Naive thymus-derived CD4-positive, alpha-beta T cell (primary cell): ENCODE results near the gene RAPH1. TPM values are rescaled to one million over a fixed set of nuclear protein-coding genes. Genes with fewer than 3 reads are reported as not detected.

ENCODE experiments used
- ATAC-seq: fragments of 150-1000 bp; cut with Tn5 transposase; 2 replicates; pipeline ENCODE4 v1.10.0; 2021; ENCODE audit warnings: mild to moderate bottlenecking, moderate library complexity
- CTCF ChIA-PET: fragments of 350-600 bp; sonication (Branson Sonifier 250); formaldehyde crosslinking; loops from one replicate; lab custom pipeline; 2021; ENCODE audit warnings: antibody characterized with exemption; lab: Charles Lee
- POLR2A ChIA-PET: fragments of 350-600 bp; sonication (Branson Sonifier 250); formaldehyde crosslinking; loops from one replicate; lab custom pipeline; 2021; ENCODE audit warnings: antibody characterized with exemption, inconsistent platforms; lab: Charles Lee
- DNase-seq, 9 donors: peaks; one replicate each; pipeline versions ENCODE4 v3.0.0 to v3.0.0-alpha.2; 2020 to 2022; ENCODE audit warnings: mixed read lengths in 1 of 9
- H3K27ac ChIP-seq: one replicate; pipeline ENCODE4 v1.7.0; 2013; ENCODE audit warnings: mild to moderate bottlenecking, low read depth, low read length, moderate library complexity
- H3K27me3 ChIP-seq, 2 donors: one replicate each; pipeline ENCODE4 v1.7.0; 2013; ENCODE audit warnings: low read length in 2 of 2, mild to moderate bottlenecking in 2 of 2, moderate library complexity in 2 of 2; ENCODE audit not compliant: control insufficient read depth in 2 of 2, insufficient read depth in 2 of 2
- H3K36me3 ChIP-seq, 3 experiments: 1 replicate in 2 of 3; 2 replicates in 1 of 3; pipeline ENCODE4 v1.7.0; 2013; ENCODE audit warnings: low read length in 3 of 3, mild to moderate bottlenecking in 3 of 3, moderate library complexity in 1 of 3; ENCODE audit not compliant: insufficient read depth in 3 of 3, control insufficient read depth in 2 of 3
- H3K4me1 ChIP-seq, 2 donors: one replicate each; pipeline ENCODE4 v1.7.0; 2013; ENCODE audit warnings: low read length in 2 of 2, mild to moderate bottlenecking in 2 of 2, moderate library complexity in 1 of 2; ENCODE audit not compliant: control insufficient read depth in 2 of 2, insufficient read depth in 2 of 2
- H3K4me3 ChIP-seq: 2 replicates; pipeline ENCODE4 v1.7.0; 2013; ENCODE audit warnings: mild to moderate bottlenecking, low read length
- H3K9me3 ChIP-seq, 3 experiments: 1 replicate in 2 of 3; 2 replicates in 1 of 3; pipeline ENCODE4 v1.7.0; 2013; ENCODE audit warnings: low read length in 3 of 3; ENCODE audit not compliant: control insufficient read depth in 2 of 3
- H3K27ac Mint-ChIP-seq, 9 donors: one replicate each; pipeline ENCODE4 v1.8.0; 2020 to 2022; ENCODE audit warnings: mixed read lengths in 9 of 9, mild to moderate bottlenecking in 8 of 9, moderate library complexity in 5 of 9, inconsistent platforms in 2 of 9
- H3K27me3 Mint-ChIP-seq, 5 donors: one replicate each; pipeline ENCODE4 v1.8.0; 2021 to 2022; ENCODE audit warnings: mixed read lengths in 5 of 5, mild to moderate bottlenecking in 1 of 5
- H3K36me3 Mint-ChIP-seq, 5 donors: one replicate each; pipeline ENCODE4 v1.8.0; 2020 to 2022; ENCODE audit warnings: mixed read lengths in 5 of 5, mild to moderate bottlenecking in 3 of 5, inconsistent platforms in 1 of 5
- H3K4me1 Mint-ChIP-seq, 7 donors: one replicate each; pipeline ENCODE4 v1.8.0; 2020 to 2022; ENCODE audit warnings: mixed read lengths in 7 of 7, mild to moderate bottlenecking in 3 of 7, inconsistent platforms in 1 of 7
- H3K4me3 Mint-ChIP-seq, 10 donors: one replicate each; pipeline ENCODE4 v1.8.0; 2020 to 2022; ENCODE audit warnings: mild to moderate bottlenecking in 10 of 10, mixed read lengths in 10 of 10, moderate library complexity in 6 of 10, inconsistent platforms in 2 of 10
- H3K9me3 Mint-ChIP-seq, 11 donors: one replicate each; pipeline ENCODE4 v1.8.0; 2020 to 2022; ENCODE audit warnings: mixed read lengths in 11 of 11, mild to moderate bottlenecking in 4 of 11, inconsistent platforms in 1 of 11, moderate library complexity in 1 of 11
- intact Hi-C, 2 donors: fragments of 100-400 bp; cut with micrococcal nuclease; formaldehyde crosslinking; loops; one replicate each; pipeline ENCODE4 v1.15.1; 2023
- polyA plus RNA-seq, 2 donors: library from polyadenylated mRNA; unstranded; fragments of 300-500 nt; fragmentation: Illumina TruSeq; gene quantifications; one replicate each; pipeline ENCODE4 v1.2.3, GENCODE V29; 2021
- total RNA-seq, 6 experiments: library from RNA in 5 of 6; stranded (reverse) in 5 of 6; gene quantifications; 1 replicate in 5 of 6; 2 replicates in 1 of 6; pipeline ENCODE4 v1.2.3 and lab custom pipeline; 2021 to 2026

RAPH1 gene
- total and polyA plus RNA-seq, 7 experiments from 2014 or later, result 0.57 to 5.5 (median 2.9) TPM

GRCh38 chr2:203347375-203347774, 187.7 kb downstream of the RAPH1 start:
- Histone ChIP-seq H3K4me1 (no peaks in the 10 kb centered on the region), H3K27ac (no peak overlapping the region), H3K9me3 (no peaks in the 10 kb centered on the region), H3K36me3 (peaks cover 0 to 3% (median 0%) of the 10 kb centered on the region in 3 experiments), H3K4me3 (no peak overlapping the region), H3K27me3 (no peaks in the 10 kb centered on the region)
- Mint-ChIP-seq H3K36me3 (peaks cover 8 to 30% (median 25%) of the 10 kb centered on the region in 5 donors), H3K9me3 (no peaks in the 10 kb centered on the region), H3K4me3 (no peak overlapping the region), H3K27me3 (no peaks in the 10 kb centered on the region), H3K27ac (no peak overlapping the region), H3K4me1 (peaks cover 0 to 18% (median 0%) of the 10 kb centered on the region in 7 donors)
- CTCF ChIA-PET, result no interaction called here
- DNase-seq, result no peak
- POLR2A ChIA-PET, result no interaction called here
- intact Hi-C loops, result no loop called here
- ATAC-seq, result no peak

GRCh38 chr2:203346612-203347011, 188.5 kb downstream of the RAPH1 start:
- no peaks in the 10 kb centered on the region for H3K9me3 ChIP-seq
- no peaks in the 10 kb centered on the region for H3K4me1 ChIP-seq
- intact Hi-C loops, result no loop called here
- no peak overlapping the region for H3K4me3 ChIP-seq
- ChIA-PET CTCF (no interaction called here), POLR2A (no interaction called here)
- no peaks in the 10 kb centered on the region for H3K27me3 ChIP-seq
- H3K27ac ChIP-seq, result no peak overlapping the region
- Mint-ChIP-seq H3K27ac (no peak overlapping the region), H3K36me3 (peaks cover 8 to 28% (median 25%) of the 10 kb centered on the region in 5 donors), H3K4me3 (no peak overlapping the region), H3K27me3 (no peaks in the 10 kb centered on the region), H3K4me1 (peaks cover 0 to 14% (median 0%) of the 10 kb centered on the region in 7 donors), H3K9me3 (no peaks in the 10 kb centered on the region)
- H3K36me3 ChIP-seq, result peaks cover 0 to 3% (median 0%) of the 10 kb centered on the region in 3 experiments
- no peak for ATAC-seq
- no peak for DNase-seq

GRCh38 chr2:203344667-203345066, 190.4 kb downstream of the RAPH1 start:
- H3K36me3 Mint-ChIP-seq, result peaks cover 7 to 38% (median 29%) of the 10 kb centered on the region in 5 donors
- H3K4me3 Mint-ChIP-seq, result no peak overlapping the region
- no peaks in the 10 kb centered on the region for H3K27me3 ChIP-seq
- intact Hi-C loops, result no loop called here
- peaks cover 0 to 20% (median 7%) of the 10 kb centered on the region in 7 donors for H3K4me1 Mint-ChIP-seq
- no peak overlapping the region for H3K4me3 ChIP-seq
- no peak overlapping the region for H3K27ac Mint-ChIP-seq
- no peaks in the 10 kb centered on the region for H3K9me3 ChIP-seq
- ChIA-PET POLR2A (no interaction called here), CTCF (interaction anchor here (0.7 kb wide), 1 partner anchor 858 kb away, joined by 3 read pairs; no protein-coding TSS in a partner anchor)
- DNase-seq (no peak), ATAC-seq (no peak)
- H3K4me1 ChIP-seq, result no peaks in the 10 kb centered on the region
- H3K9me3 Mint-ChIP-seq, result no peaks in the 10 kb centered on the region
- H3K27ac ChIP-seq, result no peak overlapping the region
- H3K36me3 ChIP-seq, result peaks cover 0 to 3% (median 0%) of the 10 kb centered on the region in 3 experiments
- no peaks in the 10 kb centered on the region for H3K27me3 Mint-ChIP-seq

Other genes starting within 250 kb of the RAPH1 start
- gene ABI2, start 206.9 kb downstream of the RAPH1 start, total RNA-seq, result 10 to 100 TPM; 19.5 to 41.5 (median 28.2) TPM
- 10 to 100 TPM; 18.7 to 33.3 TPM for gene ABI2, start 206.9 kb downstream of the RAPH1 start, polyA plus RNA-seq
- 100 to 1,000 TPM in 4 of 5 experiments, 10 to 100 TPM in 1; 66.7 to 224 (median 121) TPM for gene CD28, start 171.3 kb upstream of the RAPH1 start, total RNA-seq
- 10 to 100 TPM; 52.2 to 67.5 TPM for gene CD28, start 171.3 kb upstream of the RAPH1 start, polyA plus RNA-seq